Adrenal gland (tissue), 12 donors: ENCODE data around the gene RASGRP4. TPM values are rescaled to one million over a fixed set of nuclear protein-coding genes. Genes with fewer than 3 reads are reported as not detected.

Source experiments
- DNase-seq, 7 donors: peaks; one replicate each; pipeline ENCODE4 v3.0.0-alpha.2; 2019 to 2020
- H3K27ac ChIP-seq, 5 donors: fragments of 200-600 bp; sonication (generic) in 4 of 5; 1 replicate in 3 of 5; 2 replicates in 2 of 5; pipeline versions ENCODE4 v1.5.1 to v1.8.0; 2016 to 2020; ENCODE audit warnings: mild to moderate bottlenecking in 1 of 5
- H3K27me3 ChIP-seq: fragments of 200-600 bp; 2 replicates; pipeline ENCODE4 v1.8.0; 2021
- H3K36me3 ChIP-seq, 2 donors: fragments of 200-600 bp; replicated peaks in 1 of 2; 1 replicate in 1 of 2; 2 replicates in 1 of 2; pipeline versions ENCODE4 v1.5.1 to v1.8.0; 2018 to 2022
- H3K4me1 ChIP-seq, 2 donors: fragments of 200-600 bp; replicated peaks in 1 of 2; 1 replicate in 1 of 2; 2 replicates in 1 of 2; pipeline versions ENCODE4 v1.5.1 to v1.8.0; 2018 to 2021
- H3K4me3 ChIP-seq, 4 donors: fragments of 200-600 bp; sonication (generic) in 3 of 4; one replicate each; pipeline ENCODE4 v1.5.1; 2016 to 2018
- H3K9me3 ChIP-seq, 3 donors: fragments of 200-600 bp; sonication (generic) in 1 of 3; replicated peaks in 1 of 3; 1 replicate in 2 of 3; 2 replicates in 1 of 3; pipeline versions ENCODE4 v1.5.1 to v1.8.0; 2016 to 2021
- CTCF ChIP-seq, 6 experiments: fragments of 450-650 bp in 4 of 6; fragments of 200-600 bp in 2 of 6; sonication (generic) in 1 of 6; IDR thresholded peaks; 1 replicate in 5 of 6; 2 replicates in 1 of 6; pipeline versions ENCODE4 v1.5.1 to v1.8.0; 2016 to 2021; ENCODE audit warnings: antibody characterized with exemption in 6 of 6, mild to moderate bottlenecking in 2 of 6, moderate library complexity in 1 of 6
- POLR2A ChIP-seq, 2 donors: fragments of 450-650 bp; IDR thresholded peaks; one replicate each; pipeline ENCODE4 v1.6.1; 2017; ENCODE audit warnings: antibody characterized with exemption in 2 of 2, mild to moderate bottlenecking in 2 of 2, moderate library complexity in 1 of 2
- WGBS, 4 donors: extraction: QIAGEN DNeasy Blood & Tissue Kit in 2 of 4; methylation state at CpG; one replicate each; pipeline versions ENCODE4 v1.1.5 to v1.1.7; 2013 to 2017; 5-methylcytosine and 5-hydroxymethylcytosine counted together
- intact Hi-C, 2 donors: fragments of 100-400 bp; cut with DNase I; formaldehyde crosslinking; loops; one replicate each; pipeline versions ENCODE4 v1.14.1 to v1.15.0; 2022 to 2023
- polyA plus RNA-seq, 3 donors: library from polyadenylated mRNA; stranded (reverse); fragments of 200-250 nt in 2 of 3; fragments of 350-450 nt in 1 of 3; fragmentation: Illumina TruSeq in 1 of 3; extraction: RNeasy Lipid Tissue Mini Kit (QIAGEN cat#74804) in 1 of 3; gene quantifications; one replicate each; pipeline ENCODE4 v1.2.3, GENCODE V29; 2013 to 2014
- total RNA-seq, 9 donors: library from RNA; depleted of rRNA in 4 of 9; stranded (reverse); fragments of >200 nt in 4 of 9; fragments of 120-200 nt in 1 of 9; fragmentation: NEBNext Ultra II Directional in 1 of 9; extraction: Animal tissue kit (Norgen Biotek cat#: 25700) in 1 of 9; gene quantifications; one replicate each; pipeline versions ENCODE4 v1.1.0 to v1.2.4, GENCODE V29; 2013 to 2023
- donor health status: healthy with polysubstance abuse.
- donor health status: Bipolar disorder and iron deficiency.
- donor health status: DM: yes; HTN: yes; CAD: no.
- donor health status: DM: no; HTN: no; CAD: no.
- donor health status: DM: no; HTN: no; CAD: no.
- donor health status: DM: yes; HTN: yes; CAD: no.

Gene RASGRP4
- total and polyA plus RNA-seq, 12 donors, result 0.22 to 10.0 (median 4.2) TPM

DNA sequence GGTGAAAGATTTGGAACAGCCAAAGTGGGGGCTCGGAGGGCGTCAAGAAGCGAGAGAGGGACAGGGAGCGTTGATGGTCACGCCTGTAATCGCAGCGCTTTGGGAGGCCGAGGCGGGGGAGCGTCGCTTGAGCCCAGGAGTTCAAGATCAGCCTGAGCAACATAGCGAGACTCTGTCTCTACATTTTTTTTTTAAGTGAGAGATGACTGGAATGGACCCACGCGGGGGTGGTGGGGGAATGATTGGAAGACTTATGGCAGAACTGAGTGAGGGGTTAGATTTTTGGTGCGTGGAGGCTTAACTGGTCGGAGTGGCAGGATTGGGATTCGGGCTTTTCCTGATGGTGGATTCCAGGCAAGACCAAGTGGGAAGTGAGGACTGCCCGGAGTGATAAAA lies 50.9 kb downstream of the RASGRP4 start:
- H3K4me1 ChIP-seq, result peaks cover 13 to 21% of the 10 kb centered on the region in 2 donors
- H3K27ac ChIP-seq, result peak overlapping the region in 4 of 5 donors; percentile 75 to 95 (median 89)
- peaks cover 0 to 20% of the 10 kb centered on the region in 2 donors for H3K36me3 ChIP-seq
- intact Hi-C loops, result no loop called here
- H3K4me3 ChIP-seq, result peak overlapping the region; percentile 26 to 76 (median 67)
- TF ChIP-seq POLR2A (IDR thresholded peaks at IDR 0.05) (no peak), CTCF (IDR thresholded peaks at IDR 0.05) (no peak)
- H3K27me3 ChIP-seq, result no peaks in the 10 kb centered on the region
- no peak for DNase-seq
- WGBS, 4 donors, result 1 to 4% (median 2%) methylated on average over 18 of the region's 18 CpGs
- no peaks in the 10 kb centered on the region for H3K9me3 ChIP-seq

GRCh38 chr19:38374332-38375097 lies 51.5 kb downstream of the RASGRP4 start, which contains the start of gene PSMD8:
TSS of gene PSMD8 (plus strand) at chr19:38374571. CDS start at chr19:38374602, 31 bp downstream.
- Histone ChIP-seq H3K9me3 (no peaks in the 10 kb centered on the region), H3K27me3 (no peaks in the 10 kb centered on the region), H3K4me3 (peak within 1 kb of the TSS; percentile 26 to 76 (median 67)), H3K27ac (peak within 1 kb of the TSS in 4 of 5 donors; percentile 75 to 95 (median 89)), H3K36me3 (peaks cover 0 to 16% of the 10 kb centered on the region in 2 donors), H3K4me1 (peaks cover 13 to 21% of the 10 kb centered on the region in 2 donors)
- TF ChIP-seq POLR2A (IDR thresholded peaks at IDR 0.05) (peak; percentile 90 to 97), CTCF (IDR thresholded peaks at IDR 0.05) (peak in 3 of 6 experiments; percentile 1 to 10 (median 4))
- peak; percentile 98 to 100 (median 99) for DNase-seq
- 0% methylated on average over 19 to 65 of the region's 65 CpGs for WGBS, 4 donors
- intact Hi-C loops, result loop anchor here in 1 of 2 donors (5.0 kb wide), 1 partner anchor 37 kb away; the partner anchor contains the start of gene CATSPERG

DNA sequence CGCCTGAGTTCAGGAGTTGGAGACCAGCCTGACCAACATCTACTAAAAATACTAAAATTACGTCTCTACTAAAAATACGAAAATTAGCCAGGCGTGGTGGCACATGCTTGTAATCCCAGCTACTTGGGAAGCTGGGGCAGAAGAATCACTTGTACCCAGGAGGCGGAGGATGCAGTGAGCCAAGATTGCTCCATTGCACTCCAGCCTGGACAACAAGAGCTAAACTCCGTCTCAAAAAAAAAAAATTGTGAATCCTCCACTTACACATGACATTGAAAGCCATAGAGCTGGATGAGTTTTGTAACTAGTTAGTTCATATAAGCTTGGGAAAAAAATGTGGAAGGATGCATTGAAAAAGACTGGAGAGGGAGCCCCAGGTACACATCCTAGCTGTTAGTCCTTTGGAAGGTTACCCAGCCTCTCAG lies 52.1 kb downstream of the RASGRP4 start:
- TF ChIP-seq POLR2A (IDR thresholded peaks at IDR 0.05) (no peak), CTCF (IDR thresholded peaks at IDR 0.05) (no peak)
- H3K4me3 ChIP-seq, result peak overlapping the region in 1 of 4 donors; percentile 76

DNA sequence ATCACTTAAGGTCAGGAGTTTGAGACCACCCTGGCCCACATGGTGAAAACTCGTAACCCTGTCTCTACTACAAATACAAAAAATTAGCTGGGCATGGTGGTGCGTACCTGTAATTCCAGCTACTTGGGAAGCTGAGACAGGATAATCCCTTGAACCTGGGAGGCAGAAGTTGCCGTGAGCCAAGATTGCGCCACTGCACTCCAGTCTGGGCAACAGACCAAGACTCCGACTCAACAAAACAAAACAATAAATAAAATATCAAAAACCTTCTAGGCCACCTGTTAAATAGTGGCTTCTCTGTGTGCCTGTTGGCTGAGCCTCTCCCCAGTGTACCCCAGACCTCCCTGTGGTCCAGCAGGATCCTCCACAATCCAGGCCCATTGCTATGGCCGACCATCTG lies 54.9 kb downstream of the RASGRP4 start:
- Histone ChIP-seq H3K36me3 (no peaks in the 10 kb centered on the region), H3K4me1 (peaks cover 10% of the 10 kb centered on the region in 2 donors), H3K27ac (no peak overlapping the region), H3K4me3 (no peak overlapping the region), H3K9me3 (no peaks in the 10 kb centered on the region), H3K27me3 (no peaks in the 10 kb centered on the region)
- intact Hi-C loops, result loop anchor here in 1 of 2 donors (5.0 kb wide), 1 partner anchor 34 kb away; the partner anchor contains the start of gene CATSPERG
- no peak for TF ChIP-seq POLR2A (IDR thresholded peaks at IDR 0.05)
- no peak for TF ChIP-seq CTCF (IDR thresholded peaks at IDR 0.05)
- no peak for DNase-seq
- WGBS, 4 donors, result 58 to 69% (median 68%) methylated on average over 6 of the region's 6 CpGs

More for the DNA sequence above, 52.1 kb downstream of the RASGRP4 start:
- H3K36me3 ChIP-seq, result peaks cover 0 to 10% of the 10 kb centered on the region in 2 donors
- H3K27ac ChIP-seq, result peak overlapping the region in 4 of 5 donors; percentile 72 to 95 (median 89)
- 58 to 69% (median 65%) methylated on average over 6 of the region's 6 CpGs for WGBS, 4 donors
- intact Hi-C loops, result loop anchor here in 1 of 2 donors (5.0 kb wide), 1 partner anchor 37 kb away; the partner anchor contains the start of gene CATSPERG
- no peak for DNase-seq
- no peaks in the 10 kb centered on the region for H3K27me3 ChIP-seq
- H3K4me1 ChIP-seq, result peaks cover 13 to 21% of the 10 kb centered on the region in 2 donors
- no peaks in the 10 kb centered on the region for H3K9me3 ChIP-seq
